HepG2 (cell line): ENCODE measurements around the gene LIPA. TPM values are rescaled to one million over a fixed set of nuclear protein-coding genes. Genes with fewer than 3 reads are reported as not detected.

ENCODE experiments used
- ATAC-seq: fragments of 200-7000 bp; cut with Tn5 transposase; 3 replicates; pipeline ENCODE4 v1.9.1; 2020; ENCODE audit warnings: mild to moderate bottlenecking, moderate library complexity
- BruUV-seq: library from RNA; stranded (reverse); fragments of 400-500 nt; replicated peaks from 2 replicates; lab custom pipeline; 2021; lab: Mats Ljungman, UMichigan
- CTCF ChIA-PET: fragments of 300-600 bp; formaldehyde crosslinking; extraction: SDS; loops from one replicate; lab custom pipeline; 2021; ENCODE audit warnings: low total read pairs, inconsistent platforms, low intra/inter-chr PET ratio; lab: Yijun Ruan, JAX
- POLR2A ChIA-PET: fragments of 350-600 bp; sonication (Branson Sonifier 250); formaldehyde crosslinking; loops from one replicate; lab custom pipeline; 2020; ENCODE audit warnings: antibody characterized with exemption, inconsistent platforms; lab: Yijun Ruan, JAX
- DNase-seq: peaks from one replicate; pipeline ENCODE4 v3.0.0-alpha.2; 2015; ENCODE audit warnings: low spot score
- FAIRE-seq: peaks from 3 replicates; lab custom pipeline; 2011; peaks lifted over from hg19 to GRCh38; lab: Jason Lieb, UNC
- H2AFZ ChIP-seq: one replicate; pipeline ENCODE4 v1.6.1; 2011; ENCODE audit warnings: low read length, inconsistent platforms
- H3K27ac ChIP-seq: fragments of 300-600 bp; 3 replicates; pipeline ENCODE4 v1.8.0; 2011; ENCODE audit warnings: mixed run types, mild to moderate bottlenecking, mixed read lengths, low read length, inconsistent platforms; ENCODE audit not compliant: insufficient read depth; ENCODE audit errors: extremely low read length
- H3K27me3 ChIP-seq, 2 experiments: fragments of 200-600 bp in 1 of 2; 2 replicates in 1 of 2; 3 replicates in 1 of 2; pipeline versions ENCODE4 v1.6.0 to v1.8.0; 2011; ENCODE audit warnings: low read length in 2 of 2, mild to moderate bottlenecking in 2 of 2, moderate library complexity in 2 of 2, inconsistent platforms in 1 of 2; ENCODE audit not compliant: insufficient read depth in 2 of 2, control insufficient read depth in 1 of 2
- H3K36me3 ChIP-seq, 2 experiments: fragments of 200-600 bp in 1 of 2; replicated peaks in 1 of 2; 2 replicates in 1 of 2; 3 replicates in 1 of 2; pipeline versions ENCODE4 v1.5.1 to v1.8.0; 2011; ENCODE audit warnings: low read length in 2 of 2, inconsistent platforms in 1 of 2; ENCODE audit not compliant: insufficient read depth in 2 of 2, control insufficient read depth in 1 of 2
- H3K4me1 ChIP-seq: 2 replicates; pipeline ENCODE4 v1.5.1; 2012; ENCODE audit warnings: low read length, inconsistent platforms; ENCODE audit not compliant: insufficient read depth
- H3K4me2 ChIP-seq: 2 replicates; pipeline ENCODE4 v1.6.0; 2011; ENCODE audit warnings: low read depth, low read length, inconsistent platforms
- H3K4me3 ChIP-seq, 3 experiments: fragments of 200-600 bp in 1 of 3; sonication (generic), shearing (Covaris generic) in 1 of 3; replicated peaks in 1 of 3; 2 replicates each; pipeline ENCODE4 v1.5.1; 2011 to 2016; ENCODE audit warnings: low read length in 3 of 3, inconsistent platforms in 2 of 3, low read depth in 2 of 3, mild to moderate bottlenecking in 2 of 3, control low read depth in 1 of 3, mixed read lengths in 1 of 3; ENCODE audit not compliant: insufficient read depth in 1 of 3
- H3K79me2 ChIP-seq: one replicate; pipeline ENCODE4 v1.6.1; 2011; ENCODE audit warnings: low read length, inconsistent platforms; ENCODE audit not compliant: insufficient read depth
- H3K9ac ChIP-seq: 2 replicates; pipeline ENCODE4 v1.6.0; 2011; ENCODE audit warnings: mild to moderate bottlenecking, low read depth, low read length, inconsistent platforms; ENCODE audit not compliant: insufficient read depth
- H3K9me3 ChIP-seq: 2 replicates; pipeline ENCODE4 v1.5.1; 2012; ENCODE audit warnings: mild to moderate bottlenecking, low read length
- H4K20me1 ChIP-seq: 2 replicates; pipeline ENCODE4 v1.6.0; 2011; ENCODE audit warnings: inconsistent platforms, mild to moderate bottlenecking, low read length, moderate library complexity; ENCODE audit not compliant: insufficient read depth
- SMC3 ChIP-seq: IDR thresholded peaks from 2 replicates; pipeline ENCODE4 v1.6.1; 2011; ENCODE audit warnings: low read length, improper control_type of control experiment
- STAG1 ChIP-seq: sonication (generic); formaldehyde crosslinking; IDR thresholded peaks from 2 replicates; pipeline ENCODE4 v1.4.0; 2020; ENCODE audit warnings: missing genetic modification reagents
- ZBTB4 ChIP-seq: sonication (generic); formaldehyde crosslinking; IDR thresholded peaks from 2 replicates; pipeline ENCODE4 v1.4.0; 2020; ENCODE audit warnings: missing genetic modification reagents, mild to moderate bottlenecking, borderline replicate concordance
- ZNF557 ChIP-seq: sonication (generic); formaldehyde crosslinking; IDR thresholded peaks from 2 replicates; pipeline ENCODE4 v1.4.0; 2020; ENCODE audit warnings: missing genetic modification reagents
- ZNF607 ChIP-seq: sonication (generic); formaldehyde crosslinking; IDR thresholded peaks from 2 replicates; pipeline ENCODE4 v1.5.1; 2020; ENCODE audit warnings: missing genetic modification reagents, mild to moderate bottlenecking, borderline replicate concordance
- ZNF678 ChIP-seq: sonication (generic); formaldehyde crosslinking; IDR thresholded peaks from 2 replicates; pipeline ENCODE4 v1.4.0; 2020; ENCODE audit warnings: mild to moderate bottlenecking, missing genetic modification reagents
- ZNF773 ChIP-seq: sonication (generic); formaldehyde crosslinking; IDR thresholded peaks from 2 replicates; pipeline ENCODE4 v1.4.0; 2020; ENCODE audit warnings: missing genetic modification reagents, borderline replicate concordance
- ZSCAN20 ChIP-seq: sonication (generic); formaldehyde crosslinking; IDR thresholded peaks from 2 replicates; pipeline ENCODE4 v1.4.0; 2020; ENCODE audit warnings: missing genetic modification reagents, mild to moderate bottlenecking, borderline replicate concordance
- WGBS: methylation state at CpG from one replicate; pipeline ENCODE4 v1.1.6; 2017; ENCODE audit warnings: low lambda C conversion rate; 5-methylcytosine and 5-hydroxymethylcytosine counted together
- in situ Hi-C: cut with HindIII; loops from 2 replicates; pipeline ENCODE4 v1.10.0; 2017; ENCODE audit warnings: low pct_unique_long_range_greater_than_20kb; ENCODE audit not compliant: extremely low pct_ligation_motif_present
- intact Hi-C: fragments of 100-400 bp; cut with micrococcal nuclease; formaldehyde crosslinking; loops from one replicate; pipeline ENCODE4 v1.10.0; 2022; ENCODE audit not compliant: unreplicated experiment
- polyA plus RNA-seq, 8 experiments: library from polyadenylated mRNA; depleted of rRNA in 3 of 8; stranded (reverse) in 7 of 8; unstranded in 1 of 8; fragments of >200 nt; fragmentation: Illumina TruSeq in 4 of 8; extraction: Trizol in 4 of 8; gene quantifications; 2 replicates each; pipeline versions ENCODE4 v1.2.1 to v1.2.3, GENCODE V29; 2011 to 2016; ENCODE audit warnings: low read depth in 4 of 8, missing spikeins in 1 of 8, mixed read lengths in 1 of 8; ENCODE audit not compliant: insufficient read depth in 1 of 8
- total RNA-seq, 5 experiments: library from RNA; depleted of rRNA; stranded (reverse); fragments of >200 nt; fragmentation: Illumina TruSeq; extraction: Trizol; gene quantifications; 2 replicates each; pipeline ENCODE4 v1.2.3, GENCODE V29; 2016; ENCODE audit warnings: low read depth in 1 of 5
- TF ChIP-seq, protein P1 (sequence below): sonication (generic); formaldehyde crosslinking; IDR thresholded peaks from 2 replicates; pipeline ENCODE4 v1.5.0; 2020; ENCODE audit warnings: mild to moderate bottlenecking, missing genetic modification reagents, moderate library complexity

Gene LIPA
- total and polyA plus RNA-seq, 2 of the 13 experiments (the other 11 are each of a cell fraction or from before 2014, with no cell fraction given): 57.1 to 79.5 TPM

DNA sequence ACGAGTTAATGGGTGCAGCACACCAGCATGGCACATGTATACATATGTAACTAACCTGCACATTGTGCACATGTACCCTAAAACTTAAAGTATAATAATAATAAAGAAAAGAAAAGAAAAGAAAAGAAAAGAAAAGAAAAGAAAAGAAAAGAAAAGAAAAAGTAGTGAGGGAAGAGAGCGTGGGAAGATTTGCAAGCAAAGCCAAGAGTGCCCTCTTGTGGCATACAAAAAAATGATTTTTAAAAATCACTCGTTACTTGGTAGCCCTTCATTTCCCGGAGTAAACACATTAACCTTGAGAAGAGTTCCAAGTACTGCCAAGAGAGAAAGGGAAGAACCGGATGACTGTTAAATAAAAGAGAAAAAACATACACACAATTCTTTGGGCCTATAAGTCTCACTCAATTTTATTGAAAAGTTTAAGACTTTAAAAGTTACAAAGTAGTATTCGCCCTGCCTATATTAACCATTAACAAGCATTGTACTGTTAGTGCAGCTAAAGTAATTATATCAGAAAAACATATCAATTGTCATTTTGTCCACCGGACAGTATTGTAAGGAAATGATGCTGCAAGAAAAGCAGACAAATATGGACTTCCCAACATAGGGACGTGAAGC, 38.3 kb downstream of the LIPA start:
- Histone ChIP-seq H3K4me2 (no peak overlapping the region), H3K4me3 (no peak overlapping the region), H3K27ac (no peak overlapping the region), H3K79me2 (no peaks in the 10 kb centered on the region), H3K27me3 (peaks cover 1 to 17% of the 10 kb centered on the region in 2 experiments; a peak in 3 of 5 replicates), H4K20me1 (peaks cover 6% of the 10 kb centered on the region; the same call in 1 of the 2 replicates), H3K4me1 (peaks cover 2% of the 10 kb centered on the region), H3K9me3 (no peaks in the 10 kb centered on the region), H2AFZ (no peak overlapping the region), H3K36me3 (peaks cover 1 to 19% of the 10 kb centered on the region in 2 experiments; a peak in 2 of 5 replicates), H3K9ac (no peak overlapping the region)
- no peak for TF ChIP-seq ZSCAN20
- no peak for TF ChIP-seq ZNF773 (CRISPR knock-in tag)
- TF ChIP-seq ZNF557 (CRISPR knock-in tag): no peak
- TF ChIP-seq ZBTB4 (CRISPR knock-in tag): no peak
- peak; percentile 43; the same call in 1 of the 2 replicates for TF ChIP-seq SMC3
- TF ChIP-seq ZNF607 (CRISPR knock-in tag): no peak
- no peak for TF ChIP-seq ZNF678 (CRISPR knock-in tag)
- TF ChIP-seq, protein P1, sequence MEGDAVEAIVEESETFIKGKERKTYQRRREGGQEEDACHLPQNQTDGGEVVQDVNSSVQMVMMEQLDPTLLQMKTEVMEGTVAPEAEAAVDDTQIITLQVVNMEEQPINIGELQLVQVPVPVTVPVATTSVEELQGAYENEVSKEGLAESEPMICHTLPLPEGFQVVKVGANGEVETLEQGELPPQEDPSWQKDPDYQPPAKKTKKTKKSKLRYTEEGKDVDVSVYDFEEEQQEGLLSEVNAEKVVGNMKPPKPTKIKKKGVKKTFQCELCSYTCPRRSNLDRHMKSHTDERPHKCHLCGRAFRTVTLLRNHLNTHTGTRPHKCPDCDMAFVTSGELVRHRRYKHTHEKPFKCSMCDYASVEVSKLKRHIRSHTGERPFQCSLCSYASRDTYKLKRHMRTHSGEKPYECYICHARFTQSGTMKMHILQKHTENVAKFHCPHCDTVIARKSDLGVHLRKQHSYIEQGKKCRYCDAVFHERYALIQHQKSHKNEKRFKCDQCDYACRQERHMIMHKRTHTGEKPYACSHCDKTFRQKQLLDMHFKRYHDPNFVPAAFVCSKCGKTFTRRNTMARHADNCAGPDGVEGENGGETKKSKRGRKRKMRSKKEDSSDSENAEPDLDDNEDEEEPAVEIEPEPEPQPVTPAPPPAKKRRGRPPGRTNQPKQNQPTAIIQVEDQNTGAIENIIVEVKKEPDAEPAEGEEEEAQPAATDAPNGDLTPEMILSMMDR: peak; percentile 63
- TF ChIP-seq STAG1 (CRISPR knock-in tag): peak; percentile 56
- ChIA-PET POLR2A (no interaction called here), CTCF (interaction anchor here (1.1 to 3.7 kb wide), 3 partner anchors 179 to 278 kb away, joined by 3 to 17 read pairs (median 10); no protein-coding TSS in a partner anchor)
- peak; percentile 13 for DNase-seq
- 52% methylated on average over 8 of the region's 8 CpGs for WGBS
- FAIRE-seq: peak; percentile 30
- ATAC-seq: peak; percentile 57; the same call in 2 of the 3 replicates
- BruUV-seq: no TSS peak
- in situ Hi-C loops (loop anchor here (25.0 kb wide), 1 partner anchor 376 kb away; no protein-coding TSS in a partner anchor), intact Hi-C loops (loop anchor here (1.0 kb wide), 2 partner anchors 184 to 278 kb away; no protein-coding TSS in a partner anchor)
